Duodenal mucosa (tissue), 2 donors: ENCODE data around the gene ATG9B.

Experiments
- H3K27ac ChIP-seq: one replicate; pipeline ENCODE4 v1.7.0; 2013; ENCODE audit warnings: low read depth, low read length
- H3K27me3 ChIP-seq, 2 donors: one replicate each; pipeline ENCODE4 v1.7.0; 2013; ENCODE audit warnings: low read length in 2 of 2, control low read depth in 1 of 2; ENCODE audit not compliant: insufficient read depth in 2 of 2, control insufficient read depth in 1 of 2
- H3K36me3 ChIP-seq, 2 donors: one replicate each; pipeline ENCODE4 v1.7.0; 2013; ENCODE audit warnings: low read length in 2 of 2, control low read depth in 1 of 2; ENCODE audit not compliant: insufficient read depth in 2 of 2, control insufficient read depth in 1 of 2
- H3K4me1 ChIP-seq, 2 donors: one replicate each; pipeline ENCODE4 v1.7.0; 2013; ENCODE audit warnings: low read length in 2 of 2, control low read depth in 1 of 2; ENCODE audit not compliant: insufficient read depth in 2 of 2, control insufficient read depth in 1 of 2
- H3K4me3 ChIP-seq, 2 donors: one replicate each; pipeline ENCODE4 v1.7.0; 2013; ENCODE audit warnings: low read length in 2 of 2, low read depth in 1 of 2
- H3K9ac ChIP-seq, 2 donors: one replicate each; pipeline ENCODE4 v1.7.0; 2013; ENCODE audit warnings: low read length in 2 of 2, low read depth in 1 of 2
- H3K9me3 ChIP-seq, 2 donors: one replicate each; pipeline ENCODE4 v1.7.0; 2013; ENCODE audit warnings: low read length in 2 of 2, control low read depth in 1 of 2; ENCODE audit not compliant: control insufficient read depth in 1 of 2

The ATG9B gene

GRCh38 chr7:151064993-151065392 is 40.7 kb upstream of the ATG9B start:
- no peak overlapping the region for H3K9ac ChIP-seq
- H3K36me3 ChIP-seq: peaks cover 28 to 49% of the 10 kb centered on the region in 2 donors
- H3K9me3 ChIP-seq: no peaks in the 10 kb centered on the region
- H3K27ac ChIP-seq: no peak overlapping the region
- no peak overlapping the region for H3K4me3 ChIP-seq
- H3K27me3 ChIP-seq: no peaks in the 10 kb centered on the region
- peaks cover 19 to 21% of the 10 kb centered on the region in 2 donors for H3K4me1 ChIP-seq

- Histone ChIP-seq H3K9me3 (no peaks in the 10 kb centered on the region), H3K27ac (no peak overlapping the region), H3K36me3 (peaks cover 24 to 44% of the 10 kb centered on the region in 2 donors), H3K4me3 (no peak overlapping the region), H3K9ac (no peak overlapping the region), H3K4me1 (peaks cover 20 to 21% of the 10 kb centered on the region in 2 donors), H3K27me3 (no peaks in the 10 kb centered on the region)
Measured at GRCh38 chr7:151064454-151064853, 40.2 kb upstream of the ATG9B start.

- Histone ChIP-seq H3K4me1 (peaks cover 30 to 31% of the 10 kb centered on the region in 2 donors), H3K36me3 (peaks cover 19 to 36% of the 10 kb centered on the region in 2 donors), H3K9ac (peak overlapping the region in 1 of 2 donors; percentile 48), H3K27ac (no peak overlapping the region), H3K4me3 (peak overlapping the region in 1 of 2 donors; percentile 61), H3K27me3 (no peaks in the 10 kb centered on the region), H3K9me3 (no peaks in the 10 kb centered on the region)
Measured at GRCh38 chr7:151063212-151063561, 38.9 kb upstream of the ATG9B start.

- no peaks in the 10 kb centered on the region for H3K9me3 ChIP-seq
- no peaks in the 10 kb centered on the region for H3K27me3 ChIP-seq
- peak overlapping the region; percentile 30 to 59 for H3K9ac ChIP-seq
- peak overlapping the region; percentile 66 to 77 for H3K4me3 ChIP-seq
- peaks cover 13 to 30% of the 10 kb centered on the region in 2 donors for H3K36me3 ChIP-seq
- peak overlapping the region; percentile 44 for H3K27ac ChIP-seq
- H3K4me1 ChIP-seq: peaks cover 31% of the 10 kb centered on the region in 2 donors
Measured at GRCh38 chr7:151062399-151063211, 38.3 kb upstream of the ATG9B start.

GRCh38 chr7:151062111-151062398 is 37.8 kb upstream of the ATG9B start:
- Histone ChIP-seq H3K27ac (no peak overlapping the region), H3K4me1 (peaks cover 35 to 36% of the 10 kb centered on the region in 2 donors), H3K9ac (no peak overlapping the region), H3K36me3 (peaks cover 9 to 25% of the 10 kb centered on the region in 2 donors), H3K27me3 (no peaks in the 10 kb centered on the region), H3K9me3 (no peaks in the 10 kb centered on the region), H3K4me3 (no peak overlapping the region)

GRCh38 chr7:151061213-151062110 is 37.2 kb upstream of the ATG9B start:
- H3K27ac ChIP-seq: no peak overlapping the region
- no peak overlapping the region for H3K4me3 ChIP-seq
- H3K4me1 ChIP-seq: peaks cover 40 to 42% of the 10 kb centered on the region in 2 donors
- peaks cover 9 to 19% of the 10 kb centered on the region in 2 donors for H3K36me3 ChIP-seq
- no peaks in the 10 kb centered on the region for H3K27me3 ChIP-seq
- H3K9ac ChIP-seq: no peak overlapping the region
- H3K9me3 ChIP-seq: no peaks in the 10 kb centered on the region

GRCh38 chr7:151060416-151061212 is 36.3 kb upstream of the ATG9B start:
- Histone ChIP-seq H3K36me3 (peaks cover 9 to 13% of the 10 kb centered on the region in 2 donors), H3K4me1 (peaks cover 40 to 43% of the 10 kb centered on the region in 2 donors), H3K9me3 (no peaks in the 10 kb centered on the region), H3K4me3 (peak overlapping the region; percentile 75 to 94), H3K9ac (peak overlapping the region; percentile 69 to 95), H3K27ac (no peak overlapping the region), H3K27me3 (no peaks in the 10 kb centered on the region)

GRCh38 chr7:151060113-151060415 is 35.8 kb upstream of the ATG9B start:
- H3K27me3 ChIP-seq: no peaks in the 10 kb centered on the region
- H3K4me3 ChIP-seq: peak overlapping the region; percentile 75 to 94
- peaks cover 40 to 43% of the 10 kb centered on the region in 2 donors for H3K4me1 ChIP-seq
- peaks cover 4 to 7% of the 10 kb centered on the region in 2 donors for H3K36me3 ChIP-seq
- H3K27ac ChIP-seq: peak overlapping the region; percentile 96
- peak overlapping the region; percentile 69 to 95 for H3K9ac ChIP-seq
- H3K9me3 ChIP-seq: no peaks in the 10 kb centered on the region

- Histone ChIP-seq H3K9me3 (no peaks in the 10 kb centered on the region), H3K9ac (peak within 1 kb of the TSS; percentile 87 to 95), H3K27ac (peak within 1 kb of the TSS; percentile 96), H3K36me3 (peaks cover 0 to 2% of the 10 kb centered on the region in 2 donors), H3K27me3 (no peaks in the 10 kb centered on the region), H3K4me3 (peak within 1 kb of the TSS; percentile 77 to 94), H3K4me1 (peaks cover 40 to 43% of the 10 kb centered on the region in 2 donors)
Measured at GRCh38 chr7:151059367-151060112, 35.2 kb upstream of the ATG9B start, which contains the start of gene SLC4A2. Gene SLC4A2, plus strand, starts transcription at chr7:151059589. Its CDS starts 2,399 bp downstream, at chr7:151061988.
